ENCODE results near the gene ETNK1.

DNA sequence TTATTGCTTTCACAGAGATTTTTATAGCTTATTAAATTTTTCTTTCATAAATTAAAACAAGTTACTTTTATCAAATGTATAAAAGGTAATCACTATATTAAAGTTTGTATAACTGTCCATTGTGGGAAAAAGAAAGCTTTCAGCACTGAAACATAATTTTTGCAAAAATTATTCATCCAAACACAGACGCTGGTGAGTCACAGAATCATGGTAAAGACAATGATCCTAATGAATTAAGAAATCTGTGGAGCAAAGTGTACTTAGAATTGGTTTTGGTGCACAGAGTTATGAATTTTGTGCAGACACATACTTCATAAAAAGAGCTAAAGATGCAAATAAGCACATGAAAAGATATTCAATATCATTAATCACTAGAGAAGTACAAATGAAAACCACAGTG, 48.9 kb upstream of the ETNK1 start:
- TF ChIP-seq, protein P1, sequence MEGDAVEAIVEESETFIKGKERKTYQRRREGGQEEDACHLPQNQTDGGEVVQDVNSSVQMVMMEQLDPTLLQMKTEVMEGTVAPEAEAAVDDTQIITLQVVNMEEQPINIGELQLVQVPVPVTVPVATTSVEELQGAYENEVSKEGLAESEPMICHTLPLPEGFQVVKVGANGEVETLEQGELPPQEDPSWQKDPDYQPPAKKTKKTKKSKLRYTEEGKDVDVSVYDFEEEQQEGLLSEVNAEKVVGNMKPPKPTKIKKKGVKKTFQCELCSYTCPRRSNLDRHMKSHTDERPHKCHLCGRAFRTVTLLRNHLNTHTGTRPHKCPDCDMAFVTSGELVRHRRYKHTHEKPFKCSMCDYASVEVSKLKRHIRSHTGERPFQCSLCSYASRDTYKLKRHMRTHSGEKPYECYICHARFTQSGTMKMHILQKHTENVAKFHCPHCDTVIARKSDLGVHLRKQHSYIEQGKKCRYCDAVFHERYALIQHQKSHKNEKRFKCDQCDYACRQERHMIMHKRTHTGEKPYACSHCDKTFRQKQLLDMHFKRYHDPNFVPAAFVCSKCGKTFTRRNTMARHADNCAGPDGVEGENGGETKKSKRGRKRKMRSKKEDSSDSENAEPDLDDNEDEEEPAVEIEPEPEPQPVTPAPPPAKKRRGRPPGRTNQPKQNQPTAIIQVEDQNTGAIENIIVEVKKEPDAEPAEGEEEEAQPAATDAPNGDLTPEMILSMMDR (IDR thresholded peaks at IDR 0.05; ENCODE audit: low read depth, low read length, poor library complexity, severe bottlenecking) = no peak
- no peak for TF ChIP-seq EZH2phosphoT487 (IDR thresholded peaks at IDR 0.05; ENCODE audit: borderline replicate concordance, low read length)
